Loucy (cell line): ENCODE data around the gene HOXD10.

Experiments
- CTCF ChIP-seq: fragments of 200-600 bp; sonication (generic); conservative IDR thresholded peaks from 2 replicates; pipeline ENCODE4 v1.5.1; 2014; ENCODE audit warnings: mild to moderate bottlenecking, antibody characterized with exemption, low read length
- EZH2phosphoT487 ChIP-seq: fragments of 200-600 bp; IDR thresholded peaks from 2 replicates; pipeline ENCODE4 v1.6.1; 2018; ENCODE audit warnings: antibody characterized with exemption, mild to moderate bottlenecking, moderate library complexity, borderline replicate concordance

- TF ChIP-seq CTCF (no peak), EZH2phosphoT487 (no peak)
Observed at GRCh38 chr2:176165370-176166050, 48.9 kb downstream of the HOXD10 start.
